ENCODE measurements around the gene KIF27. TPM values are rescaled to one million over a fixed set of nuclear protein-coding genes. Genes with fewer than 3 reads are reported as not detected.
"Not testable (repeated sequence)": the region's sequence is repeated elsewhere in the genome, so short reads cannot be mapped to it uniquely, and the experiment has no call there.

The KIF27 gene
- total RNA-seq, 1 donor from 2014 or later, result 2.4 TPM

DNA sequence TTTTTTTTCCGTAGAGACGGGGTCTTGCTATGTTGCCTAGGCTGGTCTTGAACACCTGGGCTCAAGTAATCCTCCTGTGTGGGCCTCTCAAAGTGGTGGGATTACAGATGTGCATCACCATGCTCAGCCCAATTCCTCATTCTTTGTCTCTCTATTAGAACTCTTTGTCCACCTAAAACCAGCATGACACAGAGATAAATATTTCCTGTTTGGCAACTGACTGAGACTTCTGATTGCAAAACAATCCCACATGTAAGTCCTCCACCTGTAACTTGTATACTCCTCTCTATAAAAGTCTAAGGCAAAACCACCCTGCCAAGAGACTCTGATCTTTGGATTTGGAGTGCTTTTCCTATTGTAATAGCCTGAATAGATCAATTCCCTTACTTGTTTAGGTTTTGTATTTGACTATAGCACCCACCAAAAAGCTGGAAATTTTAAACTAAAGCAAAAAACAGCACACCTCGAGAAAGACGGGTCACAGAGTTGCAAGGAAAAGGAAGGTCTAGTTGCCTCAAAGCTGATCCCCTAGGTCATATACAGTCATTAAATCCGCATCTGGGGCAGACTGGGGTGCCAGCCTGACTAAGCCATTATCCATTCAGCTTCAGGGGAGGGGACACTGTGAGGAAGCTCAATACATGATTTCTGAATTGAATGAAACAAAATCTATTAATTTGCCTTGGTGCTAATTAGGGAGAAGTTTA is 13.5 kb upstream of the KIF27 start:
- no peak for DNase-seq (ENCODE audit: extremely low read depth, low read depth, low spot score)

GRCh38 chr9:83933790-83934189 is 12.6 kb upstream of the KIF27 start:
- DNase-seq (ENCODE audit: extremely low read depth, low read depth, low spot score), result no peak

GRCh38 chr9:83932851-83933250 is 11.6 kb upstream of the KIF27 start:
- DNase-seq (ENCODE audit: extremely low read depth, low read depth, low spot score), result no peak

DNA sequence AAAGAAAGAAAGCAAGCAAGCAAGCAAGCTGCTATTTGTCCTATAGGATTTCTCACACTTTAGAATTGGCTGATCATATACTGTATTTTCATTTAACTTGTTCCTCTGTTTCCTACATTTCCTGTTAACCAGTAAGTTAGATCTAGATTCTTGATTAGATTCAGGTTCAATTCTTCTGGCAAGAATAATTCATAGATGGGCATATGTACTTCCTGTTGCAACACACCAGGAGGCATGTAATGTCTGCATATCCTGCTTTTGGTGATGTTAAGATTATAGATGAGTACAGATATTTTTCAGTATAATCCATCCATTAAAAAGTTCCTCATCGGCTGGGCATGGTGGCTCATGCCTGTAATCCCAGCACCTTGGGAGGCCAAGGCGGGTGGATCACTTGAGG is 10.8 kb upstream of the KIF27 start:
- DNase-seq (ENCODE audit: extremely low read depth, low read depth, low spot score), result no peak

- no peak for DNase-seq (ENCODE audit: extremely low read depth, low read depth, low spot score)
These were observed 9.6 kb upstream of the KIF27 start for GRCh38 chr9:83930881-83931280.

DNA sequence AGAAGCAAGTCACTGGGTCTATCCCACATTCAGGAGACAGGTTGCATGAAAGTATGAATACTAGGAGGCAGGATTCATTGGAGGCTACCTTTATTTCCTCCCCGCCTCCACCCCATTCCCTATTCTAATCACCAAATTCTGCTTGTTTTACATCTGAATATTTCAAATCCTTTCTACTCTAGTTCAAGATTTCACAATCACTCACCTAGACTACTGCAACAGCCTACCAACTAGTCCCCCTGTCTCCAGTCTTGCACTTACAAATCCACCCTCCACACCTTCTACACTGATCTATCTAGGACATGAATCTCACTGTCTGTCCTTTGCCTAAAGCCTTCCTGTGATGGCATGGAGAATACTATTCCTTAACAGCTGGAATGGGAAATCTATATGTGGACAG is 6.4 kb upstream of the KIF27 start:
- no peak for DNase-seq (ENCODE audit: extremely low read depth, low read depth, low spot score)

DNA sequence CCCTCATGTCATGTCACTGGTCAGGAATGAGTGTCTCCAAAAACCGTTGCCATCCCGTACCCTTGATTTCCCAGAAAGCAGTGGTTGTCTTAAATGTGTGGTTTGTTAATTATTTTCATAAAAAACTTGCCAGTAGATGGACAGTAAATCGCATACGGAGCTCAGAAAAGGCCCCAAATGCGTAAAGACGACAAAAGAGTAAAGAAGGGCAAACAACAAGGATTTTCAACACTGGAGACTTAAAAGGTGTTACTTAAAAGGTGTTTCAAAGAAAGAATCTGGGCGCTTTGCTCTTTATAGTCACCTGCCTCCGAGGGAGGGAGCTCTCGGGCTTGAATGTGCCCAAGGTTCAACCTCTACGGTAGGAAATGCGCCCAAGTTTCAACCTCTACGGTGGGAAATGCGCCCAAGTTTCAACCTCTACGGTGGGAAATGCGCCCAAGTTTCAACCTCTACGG is 734 bp downstream of the KIF27 start:
- DNase-seq (ENCODE audit: extremely low read depth, low read depth, low spot score), result no peak

- DNase-seq (ENCODE audit: extremely low read depth, low read depth, low spot score), result no peak
These were observed 2.1 kb downstream of the KIF27 start for GRCh38 chr9:83919111-83919510.

DNA sequence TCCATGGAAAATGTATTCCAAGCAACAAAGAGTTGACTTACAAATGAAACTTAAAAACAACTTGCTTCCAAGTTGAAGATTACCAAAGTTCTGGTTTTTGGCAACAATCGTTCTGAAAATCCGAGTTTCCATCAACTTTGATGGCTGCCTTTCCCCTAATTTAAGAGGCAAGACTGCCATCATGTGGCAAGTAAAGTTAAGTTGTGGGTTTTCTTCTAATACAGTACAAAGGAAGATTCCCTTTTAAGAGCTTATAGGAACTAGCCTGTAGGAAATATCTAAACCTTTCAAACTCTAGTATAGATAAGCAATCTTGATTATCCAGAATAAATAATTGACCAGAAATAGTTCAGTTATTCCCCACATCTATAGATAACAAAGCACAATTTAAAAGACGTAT is 9.0 kb downstream of the KIF27 start:
- DNase-seq (ENCODE audit: extremely low read depth, low read depth, low spot score), result not testable (repeated sequence)

DNA sequence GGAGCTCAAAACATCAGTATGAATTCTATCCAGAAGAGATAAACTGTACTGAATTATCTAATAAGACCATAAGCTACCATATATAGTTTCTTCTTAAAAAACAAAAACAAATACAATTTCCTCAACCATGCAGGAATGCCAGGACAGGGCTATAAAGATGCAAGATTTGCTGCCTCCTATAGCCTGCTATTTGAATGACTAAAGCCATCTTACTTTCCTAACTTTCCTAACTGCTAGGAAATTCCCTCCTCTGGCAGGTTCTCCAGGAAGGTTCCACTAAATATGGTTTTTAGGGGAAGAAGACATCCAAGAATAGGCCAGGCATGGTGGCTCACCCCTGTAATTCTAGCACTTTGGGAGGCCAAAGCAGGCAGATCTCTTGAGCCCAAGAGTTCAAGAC is 15.1 kb downstream of the KIF27 start:
- DNase-seq (ENCODE audit: extremely low read depth, low read depth, low spot score), result no peak

- DNase-seq (ENCODE audit: extremely low read depth, low read depth, low spot score), result not testable (repeated sequence)
These were observed 20.6 kb downstream of the KIF27 start for GRCh38 chr9:83900615-83901014.

- DNase-seq (ENCODE audit: extremely low read depth, low read depth, low spot score), result not testable (repeated sequence)
These were observed 26.9 kb downstream of the KIF27 start for GRCh38 chr9:83894301-83894700.

GRCh38 chr9:83886498-83886897 is 34.7 kb downstream of the KIF27 start:
- not testable (repeated sequence) for DNase-seq (ENCODE audit: extremely low read depth, low read depth, low spot score)

DNA sequence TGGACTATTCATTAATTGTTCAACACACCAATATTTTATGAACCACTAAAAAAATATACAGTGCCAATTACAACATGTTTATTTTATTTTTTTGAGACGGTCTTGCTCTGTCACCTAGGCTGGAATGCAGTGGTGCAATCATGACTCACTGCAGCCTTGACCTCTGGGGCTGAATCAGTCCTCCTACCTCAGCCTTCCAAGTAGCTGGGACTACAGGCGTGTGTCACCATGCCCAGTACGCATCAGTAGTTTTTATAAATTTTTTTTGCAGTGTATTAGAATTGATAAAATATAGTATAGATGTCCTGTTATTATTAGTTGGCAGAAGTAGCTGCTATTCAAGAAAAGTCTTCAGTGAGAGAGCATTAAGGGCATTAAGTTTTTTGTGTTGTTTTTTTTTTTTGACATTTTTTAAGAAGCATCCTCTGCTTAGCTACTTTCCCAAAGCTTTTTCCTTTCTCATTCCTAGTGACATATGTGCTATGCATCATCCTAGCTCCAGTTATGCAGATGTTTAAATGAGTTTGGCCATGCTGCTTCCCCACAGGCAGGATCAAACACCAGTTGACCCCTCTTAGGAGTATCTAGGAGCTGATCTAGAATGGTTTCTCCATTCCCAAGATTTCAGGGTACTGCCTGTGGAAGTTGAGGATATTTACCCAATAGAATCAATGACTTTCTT is 35.5 kb downstream of the KIF27 start:
- DNase-seq (ENCODE audit: extremely low read depth, low read depth, low spot score), result not testable (repeated sequence)

- not testable (repeated sequence) for DNase-seq (ENCODE audit: extremely low read depth, low read depth, low spot score)
These were observed 39.4 kb downstream of the KIF27 start for GRCh38 chr9:83881687-83882408.

DNA sequence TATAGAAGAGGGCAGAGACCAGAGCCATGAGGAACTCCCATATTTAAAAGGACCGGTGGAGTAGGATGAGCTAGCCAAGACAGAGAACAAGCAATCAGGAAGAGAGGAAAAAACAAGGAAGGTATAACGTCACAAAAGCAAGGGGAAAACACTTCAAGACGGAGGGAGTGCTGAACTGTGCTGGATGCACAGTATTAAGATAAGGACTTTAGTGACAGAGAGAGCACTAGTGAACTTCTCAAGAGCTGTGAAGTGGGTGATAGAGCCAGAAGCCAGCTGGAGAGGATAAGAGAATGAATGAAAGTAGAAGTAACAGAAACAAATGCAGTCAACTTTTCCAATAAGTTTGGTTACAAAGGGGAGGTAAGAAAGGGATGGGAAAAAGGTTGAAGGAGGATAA is 45.7 kb downstream of the KIF27 start:
- not testable (repeated sequence) for DNase-seq (ENCODE audit: extremely low read depth, low read depth, low spot score)

- DNase-seq (ENCODE audit: extremely low read depth, low read depth, low spot score), result not testable (repeated sequence)
These were observed 71.3 kb downstream of the KIF27 start for GRCh38 chr9:83849895-83850294.

DNA sequence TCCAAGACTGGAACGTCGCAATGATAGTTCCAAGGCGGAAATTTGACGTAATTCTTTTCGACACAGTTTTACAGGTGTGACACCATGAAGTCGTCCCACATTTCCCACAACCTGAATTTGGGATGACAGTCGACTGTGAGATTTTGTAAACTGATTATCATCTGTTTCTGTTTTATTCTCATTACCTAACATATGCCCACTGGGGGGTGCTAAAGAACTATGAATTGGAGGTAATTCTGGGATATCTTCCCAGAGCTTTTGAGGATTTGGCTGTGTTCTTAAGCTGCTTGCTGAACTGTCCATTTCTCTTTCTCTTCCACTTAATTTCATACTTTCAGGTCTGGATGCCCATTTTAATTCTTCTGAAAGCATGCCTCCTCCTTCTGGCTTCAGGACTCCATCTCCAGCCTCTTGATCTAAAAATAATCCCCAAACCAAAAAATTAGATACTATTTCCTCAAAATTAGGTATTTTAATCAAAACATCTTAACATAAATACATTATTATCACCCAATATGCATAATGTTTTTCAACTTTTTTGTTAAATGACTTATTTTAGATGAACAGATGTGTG is 84.1 kb downstream of the KIF27 start:
- not testable (repeated sequence) for DNase-seq (ENCODE audit: extremely low read depth, low read depth, low spot score)

GRCh38 chr9:83830426-83831071 is 90.7 kb downstream of the KIF27 start:
- not testable (repeated sequence) for DNase-seq (ENCODE audit: extremely low read depth, low read depth, low spot score)

DNA sequence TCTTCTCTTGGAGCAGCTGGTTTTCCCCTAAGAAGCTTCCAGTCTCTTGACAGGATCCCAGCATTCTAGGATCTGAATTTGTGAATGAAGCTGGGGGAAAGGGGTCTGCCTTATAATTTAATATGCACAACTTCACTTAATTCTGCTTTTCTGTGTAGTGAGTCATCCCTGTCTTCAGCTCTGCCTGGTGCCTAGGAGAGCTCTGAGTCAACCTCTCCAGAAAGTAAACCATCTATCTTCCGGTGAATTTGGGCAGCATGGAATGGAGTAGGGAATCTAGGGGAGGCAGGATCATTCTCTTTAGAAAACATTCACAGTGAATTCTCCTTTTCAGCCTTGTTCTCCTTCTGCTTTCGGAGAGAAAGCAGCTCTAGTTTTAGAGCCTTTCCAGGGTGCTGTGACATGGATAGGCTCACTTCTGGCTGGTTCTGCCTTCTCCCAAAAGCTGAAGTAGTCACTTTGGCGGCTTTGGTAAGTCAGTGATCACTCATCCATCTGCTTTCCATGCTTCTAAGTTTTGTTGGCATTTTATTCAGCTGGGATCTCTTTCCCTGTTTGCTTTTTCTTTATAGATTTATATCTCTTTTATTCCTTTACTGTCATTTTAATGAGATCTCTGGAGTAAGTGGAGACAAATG is 96.1 kb downstream of the KIF27 start:
- DNase-seq (ENCODE audit: extremely low read depth, low read depth, low spot score), result not testable (repeated sequence)
